Hepatocyte (in vitro differentiated cells): ENCODE measurements around the gene MATR3.

Experiments
- EZH2 ChIP-seq: fragments of 200-600 bp; sonication (generic); IDR thresholded peaks from 2 replicates; pipeline ENCODE4 v1.6.1; 2016; ENCODE audit warnings: antibody characterized with exemption, mild to moderate bottlenecking, borderline replicate concordance
- EZH2phosphoT487 ChIP-seq: fragments of 200-600 bp; sonication (generic); IDR thresholded peaks from one replicate; pipeline ENCODE4 v1.6.1; 2018; ENCODE audit warnings: antibody characterized with exemption, mild to moderate bottlenecking, low read depth, moderate library complexity; ENCODE audit not compliant: unreplicated experiment, severe bottlenecking
- TF ChIP-seq, protein P1 (sequence below): fragments of 200-600 bp; sonication (generic); IDR thresholded peaks from 2 replicates; pipeline ENCODE4 v1.5.1; 2016; ENCODE audit warnings: antibody characterized with exemption, mild to moderate bottlenecking; ENCODE audit not compliant: poor library complexity

DNA sequence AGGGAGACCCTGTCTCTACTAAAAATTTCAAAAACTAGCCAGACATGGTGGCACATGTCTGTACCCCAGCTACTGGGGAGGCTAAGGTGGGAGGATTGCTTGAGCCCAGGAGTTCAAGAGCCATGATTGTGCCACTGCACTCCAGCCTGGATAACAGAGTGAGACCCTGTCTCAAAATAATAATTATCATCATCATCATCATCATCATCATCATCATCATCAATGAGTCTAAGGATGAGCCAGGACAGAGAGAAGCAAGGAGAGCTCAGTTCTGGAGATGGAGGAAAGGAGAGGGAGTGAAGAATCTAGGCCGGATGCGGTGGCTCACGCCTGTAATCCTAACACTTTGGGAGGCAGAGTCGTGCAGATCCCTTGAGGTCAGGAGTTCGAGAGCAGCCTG is 36.7 kb upstream of the MATR3 start:
- TF ChIP-seq EZH2 (no peak), EZH2phosphoT487 (no peak)
- TF ChIP-seq, protein P1, sequence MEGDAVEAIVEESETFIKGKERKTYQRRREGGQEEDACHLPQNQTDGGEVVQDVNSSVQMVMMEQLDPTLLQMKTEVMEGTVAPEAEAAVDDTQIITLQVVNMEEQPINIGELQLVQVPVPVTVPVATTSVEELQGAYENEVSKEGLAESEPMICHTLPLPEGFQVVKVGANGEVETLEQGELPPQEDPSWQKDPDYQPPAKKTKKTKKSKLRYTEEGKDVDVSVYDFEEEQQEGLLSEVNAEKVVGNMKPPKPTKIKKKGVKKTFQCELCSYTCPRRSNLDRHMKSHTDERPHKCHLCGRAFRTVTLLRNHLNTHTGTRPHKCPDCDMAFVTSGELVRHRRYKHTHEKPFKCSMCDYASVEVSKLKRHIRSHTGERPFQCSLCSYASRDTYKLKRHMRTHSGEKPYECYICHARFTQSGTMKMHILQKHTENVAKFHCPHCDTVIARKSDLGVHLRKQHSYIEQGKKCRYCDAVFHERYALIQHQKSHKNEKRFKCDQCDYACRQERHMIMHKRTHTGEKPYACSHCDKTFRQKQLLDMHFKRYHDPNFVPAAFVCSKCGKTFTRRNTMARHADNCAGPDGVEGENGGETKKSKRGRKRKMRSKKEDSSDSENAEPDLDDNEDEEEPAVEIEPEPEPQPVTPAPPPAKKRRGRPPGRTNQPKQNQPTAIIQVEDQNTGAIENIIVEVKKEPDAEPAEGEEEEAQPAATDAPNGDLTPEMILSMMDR, result no peak
